ENCODE measurements around the gene GABRR2.
A peak's percentile ranks its signal among the peaks of the same experiment; 100 is the strongest.
"Not testable (repeated sequence)": the region's sequence is repeated elsewhere in the genome, so short reads cannot be mapped to it uniquely, and the experiment has no call there.

GABRR2 gene

DNA sequence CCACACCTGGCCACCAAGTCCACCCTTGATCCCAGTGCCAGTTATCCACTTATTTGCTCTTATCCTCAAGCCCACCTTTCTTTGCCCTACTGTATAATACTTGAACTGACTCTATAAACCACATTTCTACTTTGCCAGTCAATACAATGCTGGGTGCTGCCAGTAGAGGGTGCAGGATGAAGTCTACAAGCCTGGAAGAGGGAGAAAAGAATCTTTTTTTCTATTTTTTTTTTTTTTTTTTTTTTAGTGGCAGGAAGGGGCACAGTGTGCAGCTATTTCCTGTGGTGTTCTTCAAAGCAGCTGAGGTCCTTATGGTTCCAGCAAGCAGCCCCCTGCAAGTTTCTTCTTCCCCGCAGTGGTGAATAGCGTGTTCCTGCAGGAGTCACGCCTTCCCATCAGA, 75.8 kb downstream of the GABRR2 start:
- TF ChIP-seq, protein P1, sequence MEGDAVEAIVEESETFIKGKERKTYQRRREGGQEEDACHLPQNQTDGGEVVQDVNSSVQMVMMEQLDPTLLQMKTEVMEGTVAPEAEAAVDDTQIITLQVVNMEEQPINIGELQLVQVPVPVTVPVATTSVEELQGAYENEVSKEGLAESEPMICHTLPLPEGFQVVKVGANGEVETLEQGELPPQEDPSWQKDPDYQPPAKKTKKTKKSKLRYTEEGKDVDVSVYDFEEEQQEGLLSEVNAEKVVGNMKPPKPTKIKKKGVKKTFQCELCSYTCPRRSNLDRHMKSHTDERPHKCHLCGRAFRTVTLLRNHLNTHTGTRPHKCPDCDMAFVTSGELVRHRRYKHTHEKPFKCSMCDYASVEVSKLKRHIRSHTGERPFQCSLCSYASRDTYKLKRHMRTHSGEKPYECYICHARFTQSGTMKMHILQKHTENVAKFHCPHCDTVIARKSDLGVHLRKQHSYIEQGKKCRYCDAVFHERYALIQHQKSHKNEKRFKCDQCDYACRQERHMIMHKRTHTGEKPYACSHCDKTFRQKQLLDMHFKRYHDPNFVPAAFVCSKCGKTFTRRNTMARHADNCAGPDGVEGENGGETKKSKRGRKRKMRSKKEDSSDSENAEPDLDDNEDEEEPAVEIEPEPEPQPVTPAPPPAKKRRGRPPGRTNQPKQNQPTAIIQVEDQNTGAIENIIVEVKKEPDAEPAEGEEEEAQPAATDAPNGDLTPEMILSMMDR (IDR thresholded peaks at IDR 0.05; ENCODE audit: low read depth, low read length), result 0 out of 2 replicates have a peak, but pooled peaks have one; percentile 23
- Histone ChIP-seq H3K4me3 (ENCODE audit: low read depth, low read length) (no peak overlapping the region), H3K36me3 (no peaks in the 10 kb centered on the region), H3K27me3 (ENCODE audit: insufficient read depth, low read depth, severe bottlenecking) (no peaks in the 10 kb centered on the region), H3K27ac (no peak overlapping the region), H3K9me3 (ENCODE audit: severe bottlenecking) (no peaks in the 10 kb centered on the region)
- no peak for DNase-seq

DNA sequence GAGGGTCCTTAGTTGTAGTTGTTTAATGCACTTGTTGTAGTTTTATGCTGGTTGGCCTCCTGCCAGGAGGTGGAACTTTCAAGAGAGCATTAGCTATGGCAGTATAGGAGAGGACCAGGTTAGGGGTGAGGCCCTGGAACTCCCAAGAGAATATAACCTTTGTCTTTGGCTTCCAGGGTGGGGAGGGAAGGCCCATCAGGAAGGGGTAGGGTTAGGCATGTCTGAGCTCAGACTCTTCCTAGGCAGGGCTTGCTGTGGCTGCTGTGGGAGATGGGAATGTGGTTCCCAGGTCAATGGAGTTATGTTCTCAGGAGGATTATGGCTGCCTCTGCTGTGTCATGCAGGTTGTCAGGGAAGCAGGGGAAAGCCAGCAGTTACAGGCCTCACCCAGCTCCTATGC, 77.9 kb downstream of the GABRR2 start:
- TF ChIP-seq, protein P1 (IDR thresholded peaks at IDR 0.05; ENCODE audit: low read depth, low read length), result no peak
- H3K27ac ChIP-seq, result no peak overlapping the region
- DNase-seq, result no peak
- H3K36me3 ChIP-seq, result no peaks in the 10 kb centered on the region
- H3K27me3 ChIP-seq (ENCODE audit: insufficient read depth, low read depth, severe bottlenecking), result no peaks in the 10 kb centered on the region
- H3K9me3 ChIP-seq (ENCODE audit: severe bottlenecking), result no peaks in the 10 kb centered on the region
- no peak overlapping the region for H3K4me3 ChIP-seq (ENCODE audit: low read depth, low read length)

DNA sequence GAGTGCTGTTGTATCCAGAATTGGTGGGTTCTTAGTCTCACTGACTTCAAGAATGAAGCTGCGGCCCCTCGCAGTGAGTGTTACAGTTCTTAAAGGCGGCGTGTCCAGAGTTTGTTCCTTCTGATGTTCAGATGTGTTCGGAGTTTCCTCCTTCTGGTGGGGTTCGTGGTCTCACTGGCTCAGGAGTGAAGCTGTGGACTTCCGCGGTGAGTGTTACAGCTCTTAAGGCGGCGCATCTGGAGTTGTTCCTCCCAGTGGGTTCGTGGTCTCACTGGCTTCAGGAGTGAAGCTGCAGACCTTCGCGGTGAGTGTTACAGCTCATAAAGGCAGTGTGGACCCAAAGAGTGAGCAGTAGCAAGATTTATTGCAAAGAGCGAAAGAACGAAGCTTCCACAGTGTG, 81.5 kb downstream of the GABRR2 start:
- H3K27me3 ChIP-seq (ENCODE audit: insufficient read depth, low read depth, severe bottlenecking); H3K27ac ChIP-seq; H3K9me3 ChIP-seq (ENCODE audit: severe bottlenecking); H3K36me3 ChIP-seq; DNase-seq; H3K4me3 ChIP-seq (ENCODE audit: low read depth, low read length): not testable (repeated sequence)

DNA sequence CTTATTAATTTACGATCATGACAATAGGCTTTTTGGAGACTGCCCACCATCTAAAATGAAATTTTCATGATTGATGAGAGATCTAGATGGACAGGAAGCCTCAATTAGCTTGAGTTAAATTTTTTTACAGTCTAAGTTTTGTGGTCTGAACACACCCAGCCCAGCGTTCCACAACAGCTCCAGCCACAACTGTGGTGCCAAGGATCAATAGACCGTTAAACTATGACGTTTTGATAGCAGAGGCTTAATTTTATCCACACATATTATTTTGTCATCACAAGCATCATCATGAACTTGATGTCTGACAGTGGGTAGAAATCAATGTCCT, 92.4 kb downstream of the GABRR2 start:
- no peaks in the 10 kb centered on the region for H3K27me3 ChIP-seq (ENCODE audit: insufficient read depth, low read depth, severe bottlenecking)
- H3K36me3 ChIP-seq, result no peaks in the 10 kb centered on the region
- no peak overlapping the region for H3K27ac ChIP-seq
- DNase-seq, result no peak
- no peaks in the 10 kb centered on the region for H3K9me3 ChIP-seq (ENCODE audit: severe bottlenecking)
- no peak overlapping the region for H3K4me3 ChIP-seq (ENCODE audit: low read depth, low read length)
- TF ChIP-seq, protein P1 (IDR thresholded peaks at IDR 0.05; ENCODE audit: low read depth, low read length), result no peak

DNA sequence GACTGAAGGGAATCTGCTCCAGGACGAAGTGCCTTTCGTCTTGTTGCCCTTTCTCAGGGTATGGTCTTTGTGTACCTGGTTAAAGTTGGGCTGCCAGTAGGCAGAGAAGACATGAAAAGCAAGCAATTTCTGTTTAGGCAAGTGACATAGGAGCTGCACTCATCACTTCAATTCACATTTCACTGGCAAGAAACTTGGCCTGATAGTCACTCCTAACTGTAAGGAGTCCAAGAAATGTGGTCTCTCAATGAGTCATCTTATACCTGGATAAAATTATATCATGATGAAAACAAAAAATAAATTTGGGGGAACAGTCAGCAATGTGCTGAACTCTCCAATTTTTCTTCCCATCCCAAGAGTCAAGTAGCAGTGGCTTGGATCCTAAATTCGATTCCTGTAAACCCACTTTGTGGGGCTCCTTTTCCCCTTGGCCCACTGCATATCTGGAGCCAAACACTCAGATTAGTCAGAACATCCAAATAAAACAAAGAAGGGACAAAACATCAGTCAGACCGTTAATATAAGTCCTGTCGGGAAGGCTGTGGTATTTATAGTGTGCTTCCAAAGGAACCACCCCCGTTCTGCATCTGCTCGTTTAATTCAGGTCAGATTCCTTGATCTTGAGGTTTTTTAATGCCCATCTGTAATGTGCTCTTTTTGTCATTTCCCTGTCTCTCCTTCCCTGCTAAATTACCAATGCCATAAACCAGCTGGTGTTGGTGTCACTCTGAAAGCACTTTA, 93.0 kb downstream of the GABRR2 start:
- TF ChIP-seq, protein P1 (IDR thresholded peaks at IDR 0.05; ENCODE audit: low read depth, low read length), result no peak
- no peak overlapping the region for H3K27ac ChIP-seq
- H3K36me3 ChIP-seq, result no peaks in the 10 kb centered on the region
- no peaks in the 10 kb centered on the region for H3K27me3 ChIP-seq (ENCODE audit: insufficient read depth, low read depth, severe bottlenecking)
- H3K4me3 ChIP-seq (ENCODE audit: low read depth, low read length), result no peak overlapping the region
- DNase-seq, result no peak
- H3K9me3 ChIP-seq (ENCODE audit: severe bottlenecking), result no peaks in the 10 kb centered on the region

DNA sequence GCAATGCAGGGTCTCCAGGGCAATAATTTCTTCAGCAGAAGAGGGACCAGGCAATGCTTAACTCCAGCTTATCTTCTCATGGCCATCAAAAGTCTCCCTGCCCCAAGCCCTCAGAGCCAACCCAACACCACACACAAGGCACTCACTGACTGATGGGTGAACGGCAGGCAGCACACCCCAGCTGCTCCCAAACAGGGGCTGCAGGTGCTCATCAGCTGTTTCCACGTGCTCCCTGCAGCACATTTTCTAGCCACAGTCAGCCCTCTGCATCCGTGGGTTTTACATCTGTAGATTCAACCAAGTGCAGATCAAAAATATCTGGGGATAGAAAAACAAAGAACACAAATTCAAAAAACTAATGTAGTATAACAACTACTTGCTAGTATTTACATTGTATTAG, 94.0 kb downstream of the GABRR2 start:
- Histone ChIP-seq H3K36me3 (no peaks in the 10 kb centered on the region), H3K4me3 (ENCODE audit: low read depth, low read length) (no peak overlapping the region), H3K9me3 (ENCODE audit: severe bottlenecking) (no peaks in the 10 kb centered on the region), H3K27me3 (ENCODE audit: insufficient read depth, low read depth, severe bottlenecking) (no peaks in the 10 kb centered on the region), H3K27ac (no peak overlapping the region)
- TF ChIP-seq, protein P1 (IDR thresholded peaks at IDR 0.05; ENCODE audit: low read depth, low read length), result no peak
- DNase-seq, result no peak
